Measurements from ENCODE around the gene ELOB. TPM values are rescaled to one million over a fixed set of nuclear protein-coding genes. Genes with fewer than 3 reads are reported as not detected.
A peak's percentile ranks its signal among the peaks of the same experiment; 100 is the strongest.

ELOB gene
- total and polyA plus RNA-seq, 2 of the 13 experiments (the other 11 are each of a cell fraction or from before 2014, with no cell fraction given), result 208 to 225 TPM

DNA sequence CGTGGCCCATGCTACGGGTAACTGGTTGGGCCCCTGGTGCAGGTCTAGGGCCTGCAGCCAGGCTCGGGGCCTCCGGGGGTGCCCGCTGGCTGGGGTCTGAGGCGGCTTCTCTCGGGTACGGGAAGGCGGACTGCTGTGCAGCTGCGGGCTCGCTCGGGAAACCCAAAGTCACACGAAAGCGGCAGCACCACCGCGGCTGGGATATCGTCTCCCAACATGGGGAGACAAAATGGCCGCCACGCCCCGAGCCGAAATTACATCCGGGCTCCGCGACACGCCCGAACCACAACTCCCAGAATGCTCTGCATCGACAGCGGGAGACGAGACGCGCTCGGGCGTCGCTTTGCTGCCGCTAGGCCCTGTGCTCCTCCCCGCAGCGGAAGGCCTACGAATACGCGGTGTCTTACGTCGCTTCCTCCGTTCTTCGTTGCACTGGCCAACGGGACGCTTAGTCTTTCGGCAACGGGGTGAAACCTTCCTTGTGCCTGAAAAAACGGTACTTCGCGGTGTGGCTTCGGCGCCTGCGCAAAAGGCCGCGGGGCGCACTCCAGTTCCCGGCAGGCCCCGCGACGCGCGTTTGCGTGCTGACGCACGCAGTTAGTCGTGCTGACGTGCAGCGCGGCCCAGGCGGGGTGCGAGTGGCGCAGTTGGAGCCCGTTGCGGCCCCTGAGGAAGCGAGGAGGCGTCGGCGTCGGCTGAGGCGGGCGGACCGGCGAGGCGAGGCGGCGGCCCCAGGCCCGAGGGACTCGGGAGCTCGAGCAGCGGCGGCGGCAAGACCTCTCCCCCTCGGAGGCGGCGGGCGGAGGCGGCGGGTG, 24.8 kb downstream of the ELOB start, which contains the start of gene SRRM2 (continued):
- TF ChIP-seq ZNF609 (CRISPR knock-in tag; IDR thresholded peaks at IDR 0.05; ENCODE audit: borderline replicate concordance), result 0 out of 2 replicates have a peak, but pooled peaks have one; percentile 16
- no peak for TF ChIP-seq CENPX (CRISPR knock-in tag; IDR thresholded peaks at IDR 0.05)
- no peak for TF ChIP-seq ZNF3 (CRISPR knock-in tag; IDR thresholded peaks at IDR 0.05)
- TF ChIP-seq, protein P1, sequence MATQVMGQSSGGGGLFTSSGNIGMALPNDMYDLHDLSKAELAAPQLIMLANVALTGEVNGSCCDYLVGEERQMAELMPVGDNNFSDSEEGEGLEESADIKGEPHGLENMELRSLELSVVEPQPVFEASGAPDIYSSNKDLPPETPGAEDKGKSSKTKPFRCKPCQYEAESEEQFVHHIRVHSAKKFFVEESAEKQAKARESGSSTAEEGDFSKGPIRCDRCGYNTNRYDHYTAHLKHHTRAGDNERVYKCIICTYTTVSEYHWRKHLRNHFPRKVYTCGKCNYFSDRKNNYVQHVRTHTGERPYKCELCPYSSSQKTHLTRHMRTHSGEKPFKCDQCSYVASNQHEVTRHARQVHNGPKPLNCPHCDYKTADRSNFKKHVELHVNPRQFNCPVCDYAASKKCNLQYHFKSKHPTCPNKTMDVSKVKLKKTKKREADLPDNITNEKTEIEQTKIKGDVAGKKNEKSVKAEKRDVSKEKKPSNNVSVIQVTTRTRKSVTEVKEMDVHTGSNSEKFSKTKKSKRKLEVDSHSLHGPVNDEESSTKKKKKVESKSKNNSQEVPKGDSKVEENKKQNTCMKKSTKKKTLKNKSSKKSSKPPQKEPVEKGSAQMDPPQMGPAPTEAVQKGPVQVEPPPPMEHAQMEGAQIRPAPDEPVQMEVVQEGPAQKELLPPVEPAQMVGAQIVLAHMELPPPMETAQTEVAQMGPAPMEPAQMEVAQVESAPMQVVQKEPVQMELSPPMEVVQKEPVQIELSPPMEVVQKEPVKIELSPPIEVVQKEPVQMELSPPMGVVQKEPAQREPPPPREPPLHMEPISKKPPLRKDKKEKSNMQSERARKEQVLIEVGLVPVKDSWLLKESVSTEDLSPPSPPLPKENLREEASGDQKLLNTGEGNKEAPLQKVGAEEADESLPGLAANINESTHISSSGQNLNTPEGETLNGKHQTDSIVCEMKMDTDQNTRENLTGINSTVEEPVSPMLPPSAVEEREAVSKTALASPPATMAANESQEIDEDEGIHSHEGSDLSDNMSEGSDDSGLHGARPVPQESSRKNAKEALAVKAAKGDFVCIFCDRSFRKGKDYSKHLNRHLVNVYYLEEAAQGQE (IDR thresholded peaks at IDR 0.05; ENCODE audit: borderline replicate concordance in 1 of 2, low read depth in 1 of 2, low read length in 2 of 2), result no peak; a peak in 2 of 4 replicates
- TF ChIP-seq ZKSCAN8 (CRISPR knock-in tag; IDR thresholded peaks at IDR 0.05; ENCODE audit: borderline replicate concordance), result no peak
- no peak for TF ChIP-seq ZNF225 (CRISPR knock-in tag; IDR thresholded peaks at IDR 0.05)
- peak; percentile 84 for TF ChIP-seq PHF20 (CRISPR knock-in tag; IDR thresholded peaks at IDR 0.05)
- peak; percentile 36 for TF ChIP-seq POLR2AphosphoS5 (IDR thresholded peaks at IDR 0.05; ENCODE audit: low read depth, low read length)
- peak; percentile 84; the same call in 1 of the 2 replicates for TF ChIP-seq NAIF1 (CRISPR knock-in tag; IDR thresholded peaks at IDR 0.05; ENCODE audit: borderline replicate concordance)
- peak; percentile 9; the same call in 1 of the 2 replicates for TF ChIP-seq DNMT3B (CRISPR knock-in tag; conservative IDR thresholded peaks at IDR 0.05)
- TF ChIP-seq PCBP2 (optimal IDR thresholded peaks at IDR 0.05; ENCODE audit: low read depth, low read length, poor library complexity, severe bottlenecking), result no peak
- 0 out of 2 replicates have a peak, but pooled peaks have one; percentile 26 for TF ChIP-seq ZNF513 (CRISPR knock-in tag; conservative IDR thresholded peaks at IDR 0.05)
- TF ChIP-seq NR2F2 (IDR thresholded peaks at IDR 0.05; ENCODE audit: borderline replicate concordance, low read depth), result peak; percentile 13; the same call in 1 of the 2 replicates
- no peak for TF ChIP-seq CERS6 (CRISPR knock-in tag; IDR thresholded peaks at IDR 0.05)
- no peak for TF ChIP-seq NR3C1 (CRISPR knock-in tag; IDR thresholded peaks at IDR 0.05)
- no peak for TF ChIP-seq MBD4 (IDR thresholded peaks at IDR 0.05; ENCODE audit: borderline replicate concordance, low read length)
- TF ChIP-seq CBFB (CRISPR knock-in tag; IDR thresholded peaks at IDR 0.05), result 0 out of 2 replicates have a peak, but pooled peaks have one; percentile 36
- peak; percentile 65 for TF ChIP-seq ATF7-NPFF (CRISPR knock-in tag; IDR thresholded peaks at IDR 0.05; ENCODE audit: low read depth)

Data from HepG2 (cell line).